Transverse colon (tissue), 4 donors: Measurements from ENCODE around the gene HLA-DOA. TPM values are rescaled to one million over a fixed set of nuclear protein-coding genes. Genes with fewer than 3 reads are reported as not detected.

Source experiments
- DNase-seq: peaks from one replicate; pipeline ENCODE4 v3.0.0-alpha.2; 2019
- H3K27ac ChIP-seq, 4 donors: fragments of 200-600 bp; sonication (generic); 2 replicates each; pipeline ENCODE4 v1.5.1; 2016 to 2018; ENCODE audit warnings: inconsistent platforms in 4 of 4
- H3K27me3 ChIP-seq: fragments of 200-600 bp; sonication (generic); 2 replicates; pipeline ENCODE4 v1.5.1; 2017; ENCODE audit warnings: inconsistent platforms
- H3K36me3 ChIP-seq, 4 donors: fragments of 200-600 bp; sonication (generic); 2 replicates each; pipeline ENCODE4 v1.5.1; 2017 to 2019; ENCODE audit warnings: inconsistent platforms in 4 of 4
- H3K4me1 ChIP-seq, 4 donors: fragments of 200-600 bp; sonication (generic); 2 replicates each; pipeline ENCODE4 v1.5.1; 2017 to 2020; ENCODE audit warnings: inconsistent platforms in 4 of 4
- H3K4me3 ChIP-seq, 4 donors: fragments of 200-600 bp; sonication (generic); 1 replicate in 1 of 4; 2 replicates in 3 of 4; pipeline versions ENCODE4 v1.5.1 to v1.6.1; 2017 to 2019; ENCODE audit warnings: inconsistent platforms in 4 of 4
- H3K9me3 ChIP-seq, 2 donors: fragments of 200-600 bp; sonication (generic); 2 replicates each; pipeline ENCODE4 v1.5.1; 2017 to 2019; ENCODE audit warnings: inconsistent platforms in 2 of 2
- CTCF ChIP-seq, 5 experiments: fragments of 200-600 bp in 3 of 5; fragments of 450-650 bp in 2 of 5; sonication (generic) in 3 of 5; IDR thresholded peaks; 1 replicate in 2 of 5; 2 replicates in 3 of 5; pipeline ENCODE4 v1.5.1; 2016 to 2017; ENCODE audit warnings: antibody characterized with exemption in 5 of 5, inconsistent platforms in 3 of 5, mild to moderate bottlenecking in 2 of 5, moderate library complexity in 1 of 5
- EP300 ChIP-seq: sonication (generic); formaldehyde crosslinking; IDR thresholded peaks from one replicate; pipeline ENCODE4 v1.6.1; 2017; ENCODE audit warnings: antibody characterized with exemption, low read depth
- POLR2A ChIP-seq: fragments of 450-650 bp; IDR thresholded peaks from one replicate; pipeline ENCODE4 v1.6.1; 2016; ENCODE audit warnings: antibody characterized with exemption, mild to moderate bottlenecking, moderate library complexity
- POLR2AphosphoS5 ChIP-seq, 3 donors: sonication (generic); formaldehyde crosslinking; IDR thresholded peaks; one replicate each; pipeline ENCODE4 v1.6.1; 2016; ENCODE audit warnings: antibody characterized with exemption in 3 of 3
- WGBS, 2 donors: methylation state at CpG; one replicate each; pipeline ENCODE4 v1.1.5; 2018; ENCODE audit warnings: low coverage in 1 of 2; 5-methylcytosine and 5-hydroxymethylcytosine counted together
- in situ Hi-C, 4 donors: fragments of 200-750 bp; cut with MboI; loops; one replicate each; pipeline versions ENCODE4 v1.15.0 to v1.15.1; 2017; ENCODE audit warnings: low sequenced_read_pairs in 3 of 4, low pct_ligation_motif_present in 1 of 4, low pct_unique_long_range_greater_than_20kb in 1 of 4
- intact Hi-C: fragments of 100-400 bp; cut with DNase I; formaldehyde crosslinking; loops from one replicate; pipeline ENCODE4 v1.15.1; 2023; ENCODE audit warnings: low total_unique reads
- total RNA-seq, 4 donors: library from RNA; depleted of rRNA; stranded (reverse); fragments of >200 nt; gene quantifications; one replicate each; pipeline ENCODE4 v1.1.0, GENCODE V29; 2016

Gene HLA-DOA
- total RNA-seq, 4 donors from 2014 or later: 0.82 to 7.9 (median 2.6) TPM

GRCh38 chr6:33018904-33019303 lies 9.5 kb upstream of the HLA-DOA start:
- H3K27me3 ChIP-seq: peaks cover 8% of the 10 kb centered on the region
- TF ChIP-seq EP300 (no peak), POLR2AphosphoS5 (IDR thresholded peaks at IDR 0.05) (peak; percentile 18 to 21 (median 20)), POLR2A (no peak), CTCF (IDR thresholded peaks at IDR 0.05) (no peak)
- WGBS, 2 donors: 2 to 50% methylated on average over 1 to 6 of the region's 6 CpGs
- peaks cover 0 to 27% (median 12%) of the 10 kb centered on the region in 4 donors for H3K4me1 ChIP-seq
- peak overlapping the region in 2 of 4 donors; percentile 11 to 32 for H3K4me3 ChIP-seq
- intact Hi-C loops: loop anchor here (10.0 kb wide), 1 partner anchor 226 kb away; no protein-coding TSS in a partner anchor
- H3K9me3 ChIP-seq: no peaks in the 10 kb centered on the region
- peak overlapping the region; percentile 65 to 80 (median 70) for H3K27ac ChIP-seq
- peak; percentile 74 for DNase-seq
- H3K36me3 ChIP-seq: no peaks in the 10 kb centered on the region
- in situ Hi-C loops: loop anchor here (10.0 to 25.0 kb wide), 4 partner anchors 56 to 226 kb away; partner anchors contain the start of genes HLA-DPA1 (in 1 of the 4) and HLA-DPB1 (in 1 of the 4)

GRCh38 chr6:33018418-33018817 lies 9.0 kb upstream of the HLA-DOA start:
- H3K9me3 ChIP-seq: no peaks in the 10 kb centered on the region
- intact Hi-C loops: loop anchor here (10.0 kb wide), 1 partner anchor 226 kb away; no protein-coding TSS in a partner anchor
- TF ChIP-seq CTCF (IDR thresholded peaks at IDR 0.05) (no peak), EP300 (no peak), POLR2AphosphoS5 (IDR thresholded peaks at IDR 0.05) (no peak), POLR2A (no peak)
- H3K27me3 ChIP-seq: peaks cover 13% of the 10 kb centered on the region
- peak overlapping the region in 2 of 4 donors; percentile 11 to 32 for H3K4me3 ChIP-seq
- H3K4me1 ChIP-seq: peaks cover 0 to 27% (median 12%) of the 10 kb centered on the region in 4 donors
- peak overlapping the region; percentile 65 to 80 (median 70) for H3K27ac ChIP-seq
- DNase-seq: no peak
- no peaks in the 10 kb centered on the region for H3K36me3 ChIP-seq
- in situ Hi-C loops: loop anchor here (10.0 to 25.0 kb wide), 4 partner anchors 56 to 226 kb away; partner anchors contain the start of genes HLA-DPA1 (in 1 of the 4) and HLA-DPB1 (in 1 of the 4)

GRCh38 chr6:33017694-33018353 lies 8.4 kb upstream of the HLA-DOA start:
- WGBS, 2 donors: 68 to 86% methylated on average over 3 of the region's 3 CpGs
- Histone ChIP-seq H3K9me3 (no peaks in the 10 kb centered on the region), H3K27me3 (peaks cover 19% of the 10 kb centered on the region), H3K27ac (peak overlapping the region; percentile 65 to 80 (median 70)), H3K4me1 (peaks cover 0 to 27% (median 12%) of the 10 kb centered on the region in 4 donors), H3K36me3 (no peaks in the 10 kb centered on the region), H3K4me3 (no peak overlapping the region)
- intact Hi-C loops: loop anchor here (10.0 kb wide), 1 partner anchor 227 kb away; no protein-coding TSS in a partner anchor
- in situ Hi-C loops: loop anchor here (10.0 to 25.0 kb wide), 4 partner anchors 57 to 227 kb away; partner anchors contain the start of genes HLA-DPA1 (in 1 of the 4) and HLA-DPB1 (in 1 of the 4)
- TF ChIP-seq POLR2AphosphoS5 (IDR thresholded peaks at IDR 0.05): no peak
- TF ChIP-seq POLR2A: no peak
- no peak for TF ChIP-seq EP300
- no peak for TF ChIP-seq CTCF (IDR thresholded peaks at IDR 0.05)
- DNase-seq: no peak

GRCh38 chr6:33017018-33017417 lies 7.6 kb upstream of the HLA-DOA start:
- DNase-seq: no peak
- Histone ChIP-seq H3K9me3 (no peaks in the 10 kb centered on the region), H3K4me1 (peaks cover 0 to 27% (median 12%) of the 10 kb centered on the region in 4 donors), H3K27me3 (peaks cover 25% of the 10 kb centered on the region), H3K27ac (peak overlapping the region in 3 of 4 donors; percentile 68 to 80 (median 71)), H3K4me3 (no peak overlapping the region), H3K36me3 (no peaks in the 10 kb centered on the region)
- in situ Hi-C loops (loop anchor here (10.0 to 25.0 kb wide), 4 partner anchors 58 to 228 kb away; partner anchors contain the start of genes HLA-DPA1 (in 1 of the 4) and HLA-DPB1 (in 1 of the 4)), intact Hi-C loops (loop anchor here (10.0 kb wide), 1 partner anchor 228 kb away; no protein-coding TSS in a partner anchor)
- WGBS, 2 donors: 67 to 72% methylated on average over 4 of the region's 4 CpGs
- TF ChIP-seq POLR2A (no peak), POLR2AphosphoS5 (IDR thresholded peaks at IDR 0.05) (no peak), EP300 (no peak), CTCF (IDR thresholded peaks at IDR 0.05) (no peak)
